Measurements from ENCODE around the gene MAD2L2.
A peak's percentile ranks its signal among the peaks of the same experiment; 100 is the strongest.

MAD2L2 gene

DNA sequence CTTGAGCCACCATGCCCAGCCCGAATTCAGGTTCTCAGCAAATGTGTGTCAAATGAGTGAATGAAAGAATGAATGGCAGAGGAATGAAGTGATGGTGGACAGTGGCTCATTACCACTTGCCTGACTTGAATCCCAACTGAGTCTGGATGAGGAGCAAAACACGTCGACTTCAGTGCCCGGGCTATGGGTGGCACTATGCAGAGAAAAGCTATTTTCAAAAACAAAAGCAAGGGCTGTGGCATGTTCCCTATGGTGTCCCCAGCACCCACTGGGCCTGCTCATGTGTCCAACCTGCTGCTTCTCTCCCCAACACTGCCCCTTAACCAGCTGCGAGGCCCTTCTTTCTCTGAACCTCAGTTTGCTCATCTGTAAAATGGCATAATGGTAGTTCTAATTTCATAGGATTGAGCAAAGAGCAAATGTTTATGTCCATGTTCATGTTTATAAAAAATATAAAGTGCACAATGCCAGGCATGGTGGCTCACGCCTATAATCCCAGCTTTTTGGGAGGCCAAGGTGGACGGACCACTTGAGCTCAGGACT is 4.3 kb upstream of the MAD2L2 start:
- DNase-seq (ENCODE audit: low read depth) = no peak
- in situ Hi-C loops (cut with HindIII; ENCODE audit: low sequenced_read_pairs) = no loop called here
- TF ChIP-seq, protein P1, sequence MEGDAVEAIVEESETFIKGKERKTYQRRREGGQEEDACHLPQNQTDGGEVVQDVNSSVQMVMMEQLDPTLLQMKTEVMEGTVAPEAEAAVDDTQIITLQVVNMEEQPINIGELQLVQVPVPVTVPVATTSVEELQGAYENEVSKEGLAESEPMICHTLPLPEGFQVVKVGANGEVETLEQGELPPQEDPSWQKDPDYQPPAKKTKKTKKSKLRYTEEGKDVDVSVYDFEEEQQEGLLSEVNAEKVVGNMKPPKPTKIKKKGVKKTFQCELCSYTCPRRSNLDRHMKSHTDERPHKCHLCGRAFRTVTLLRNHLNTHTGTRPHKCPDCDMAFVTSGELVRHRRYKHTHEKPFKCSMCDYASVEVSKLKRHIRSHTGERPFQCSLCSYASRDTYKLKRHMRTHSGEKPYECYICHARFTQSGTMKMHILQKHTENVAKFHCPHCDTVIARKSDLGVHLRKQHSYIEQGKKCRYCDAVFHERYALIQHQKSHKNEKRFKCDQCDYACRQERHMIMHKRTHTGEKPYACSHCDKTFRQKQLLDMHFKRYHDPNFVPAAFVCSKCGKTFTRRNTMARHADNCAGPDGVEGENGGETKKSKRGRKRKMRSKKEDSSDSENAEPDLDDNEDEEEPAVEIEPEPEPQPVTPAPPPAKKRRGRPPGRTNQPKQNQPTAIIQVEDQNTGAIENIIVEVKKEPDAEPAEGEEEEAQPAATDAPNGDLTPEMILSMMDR (IDR thresholded peaks at IDR 0.05; ENCODE audit: low read depth, low read length, missing control alignments) = no peak
- no peak overlapping the region for H3K4me3 ChIP-seq (ENCODE audit: low read depth, low read length)

DNA sequence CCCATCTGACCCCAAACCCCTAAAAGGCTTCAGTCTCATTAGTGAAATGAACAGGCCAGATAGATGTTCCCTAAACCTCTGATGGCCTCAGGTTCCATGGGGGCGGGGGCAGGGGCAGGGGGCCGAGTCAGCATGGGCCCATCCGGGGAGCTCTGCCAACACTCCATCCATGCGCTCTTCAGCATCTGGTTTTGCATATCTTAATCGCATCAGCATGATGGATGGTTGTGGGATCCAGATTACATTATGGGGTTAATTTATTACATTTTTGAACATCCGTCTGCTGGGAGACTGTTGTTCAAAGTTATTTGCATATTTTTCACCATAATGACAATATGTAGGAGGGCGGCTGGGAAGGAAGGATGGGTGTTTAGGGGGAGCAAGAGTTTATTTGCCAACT is 3.1 kb upstream of the MAD2L2 start:
- DNase-seq (ENCODE audit: low read depth) = no peak

DNA sequence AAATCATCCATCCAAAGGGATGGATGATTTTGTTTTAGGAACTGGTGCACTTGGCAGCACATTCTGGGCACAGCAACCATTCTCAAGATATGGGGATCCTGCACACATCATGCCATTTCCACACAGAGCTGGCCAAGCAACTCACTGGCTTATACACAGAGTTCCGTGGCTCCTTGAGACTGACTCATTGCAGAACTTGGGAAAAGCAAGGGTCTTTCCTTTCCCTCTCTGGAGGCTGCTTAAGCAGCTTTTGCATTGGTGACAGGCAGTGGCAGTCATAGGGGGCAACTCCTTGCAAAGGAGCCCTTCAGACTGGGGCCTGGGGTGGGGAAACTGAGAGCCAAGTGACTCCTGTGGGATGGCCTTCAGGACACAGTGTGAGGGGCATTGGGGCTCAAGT is 1.9 kb upstream of the MAD2L2 start:
- DNase-seq (ENCODE audit: low read depth) = no peak
- TF ChIP-seq, protein P1 (IDR thresholded peaks at IDR 0.05; ENCODE audit: low read depth, low read length, missing control alignments) = no peak
- H3K4me3 ChIP-seq (ENCODE audit: low read depth, low read length) = no peak overlapping the region
- in situ Hi-C loops (cut with HindIII; ENCODE audit: low sequenced_read_pairs) = no loop called here

More for the DNA sequence above, 3.1 kb upstream of the MAD2L2 start:
- no peak overlapping the region for H3K4me3 ChIP-seq (ENCODE audit: low read depth, low read length)
- TF ChIP-seq, protein P1 (IDR thresholded peaks at IDR 0.05; ENCODE audit: low read depth, low read length, missing control alignments) = no peak
- in situ Hi-C loops (cut with HindIII; ENCODE audit: low sequenced_read_pairs) = no loop called here

DNA sequence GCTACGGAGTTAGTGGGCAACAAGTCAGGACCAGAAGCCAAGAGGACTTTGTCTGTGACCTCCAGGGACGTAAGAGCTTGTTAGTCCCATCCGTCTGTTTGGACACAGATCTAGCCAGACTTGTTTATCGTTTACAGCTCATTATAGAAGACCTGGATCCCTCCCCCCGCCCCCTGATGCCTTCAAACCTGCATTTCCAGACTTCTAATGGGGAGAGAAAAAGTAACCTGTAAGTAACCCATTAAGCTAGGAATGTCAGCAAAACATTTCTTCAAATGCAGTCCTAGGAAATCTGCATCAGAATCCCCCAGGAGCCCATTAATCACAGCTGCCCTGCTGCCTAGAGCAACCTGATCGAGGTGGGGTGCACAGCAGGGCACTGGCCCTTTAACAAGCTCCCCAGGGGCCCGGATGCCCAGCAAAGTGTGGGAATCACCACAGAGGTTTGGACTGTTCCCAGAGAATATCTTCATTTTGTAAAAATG is 1.4 kb upstream of the MAD2L2 start:
- no peak for DNase-seq (ENCODE audit: low read depth)
- TF ChIP-seq, protein P1 (IDR thresholded peaks at IDR 0.05; ENCODE audit: low read depth, low read length, missing control alignments) = no peak
- no peak overlapping the region for H3K4me3 ChIP-seq (ENCODE audit: low read depth, low read length)
- in situ Hi-C loops (cut with HindIII; ENCODE audit: low sequenced_read_pairs) = no loop called here

DNA sequence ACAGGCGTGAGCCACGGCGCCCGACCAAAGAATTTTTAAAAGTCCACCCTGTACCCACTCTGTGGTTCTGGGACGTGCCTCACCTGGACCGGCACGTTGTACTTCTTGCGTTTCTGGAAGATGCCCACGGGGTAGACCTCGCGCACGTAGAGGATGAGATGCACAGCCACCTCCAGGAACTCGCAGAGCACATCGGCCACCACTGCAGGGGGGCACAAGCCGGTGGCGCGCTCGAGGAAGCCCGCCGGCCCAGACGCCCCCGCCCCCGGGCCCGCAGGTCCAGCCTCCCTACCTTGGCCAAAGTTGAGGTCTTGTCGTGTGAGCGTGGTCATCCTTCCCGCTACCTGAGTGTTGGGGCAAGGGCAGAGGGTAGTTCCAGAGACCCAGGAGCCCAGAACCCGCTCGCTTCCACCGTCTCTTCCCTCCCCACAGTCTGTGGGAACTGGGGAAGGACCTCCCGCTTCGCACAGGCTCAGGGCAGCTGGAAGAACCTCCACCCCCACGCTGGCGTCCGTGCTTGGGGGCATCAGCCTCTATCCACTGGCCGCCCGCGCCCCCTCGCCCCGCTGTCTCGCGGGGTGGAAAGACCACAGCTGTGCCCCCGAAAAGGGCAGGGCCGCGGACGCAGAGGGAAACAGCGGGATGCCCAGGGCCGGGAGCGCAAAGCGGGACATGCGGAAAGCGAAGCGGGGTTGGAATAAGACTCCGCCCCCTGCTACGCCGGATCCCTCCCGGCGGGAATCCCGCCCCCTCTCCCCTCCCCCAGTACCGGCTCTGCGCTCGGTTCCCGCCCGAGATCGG is 478 bp downstream of the MAD2L2 start:
- H3K4me3 ChIP-seq (ENCODE audit: low read depth, low read length) = peak overlapping the region; percentile 88
- in situ Hi-C loops (cut with HindIII; ENCODE audit: low sequenced_read_pairs) = no loop called here
- no peak for DNase-seq (ENCODE audit: low read depth)
- TF ChIP-seq, protein P1 (IDR thresholded peaks at IDR 0.05; ENCODE audit: low read depth, low read length, missing control alignments) = no peak

DNA sequence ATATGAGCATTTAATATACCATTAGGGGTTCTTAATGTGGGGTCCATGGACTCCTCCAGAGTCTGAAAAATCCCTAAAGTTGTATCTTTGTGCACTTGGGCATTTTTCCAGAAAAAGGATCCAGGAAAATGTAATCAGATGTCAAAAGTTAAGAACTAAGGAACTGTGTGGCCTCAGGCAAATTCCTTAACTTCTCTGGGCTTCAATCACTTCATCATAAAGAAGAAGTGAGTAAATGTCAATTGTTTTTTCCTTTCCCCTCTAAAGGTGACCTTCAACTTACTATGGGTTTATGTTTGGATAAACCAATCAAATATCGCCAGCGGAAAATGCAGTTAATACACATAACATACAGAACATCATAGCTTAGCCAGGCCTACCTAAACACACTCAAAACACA is 2.5 kb downstream of the MAD2L2 start:
- in situ Hi-C loops (cut with HindIII; ENCODE audit: low sequenced_read_pairs) = no loop called here
- no peak overlapping the region for H3K4me3 ChIP-seq (ENCODE audit: low read depth, low read length)
- no peak for DNase-seq (ENCODE audit: low read depth)
- TF ChIP-seq, protein P1 (IDR thresholded peaks at IDR 0.05; ENCODE audit: low read depth, low read length, missing control alignments) = no peak
